SK-N-SH (cell line): ENCODE results near the gene SLCO3A1. TPM values are rescaled to one million over a fixed set of nuclear protein-coding genes. Genes with fewer than 3 reads are reported as not detected.

Source experiments
- CTCF ChIA-PET: fragments of 300-600, 350-600 bp; formaldehyde crosslinking; extraction: SDS; loops from one replicate; lab custom pipeline; 2021; lab: Yijun Ruan, JAX
- POLR2A ChIA-PET: fragments of 350-600 bp; sonication (Branson Sonifier 250); formaldehyde crosslinking; extraction: SDS; loops from one replicate; lab custom pipeline; 2020; ENCODE audit warnings: antibody characterized with exemption, inconsistent platforms; lab: Yijun Ruan, JAX
- DNase-seq: peaks from one replicate; pipeline ENCODE4 v3.0.0; 2012
- H2AFZ ChIP-seq: fragments of 200-600 bp; sonication (generic); 2 replicates; pipeline ENCODE4 v1.8.1; 2016; ENCODE audit warnings: antibody characterized with exemption, mild to moderate bottlenecking, low read depth
- H3F3A ChIP-seq: fragments of 200-600 bp; sonication (generic); replicated peaks from 2 replicates; pipeline ENCODE3; 2016; ENCODE audit warnings: antibody characterized with exemption, mild to moderate bottlenecking; ENCODE audit not compliant: insufficient read depth
- H3K27ac ChIP-seq, 2 experiments: fragments of 200-500 bp in 1 of 2; fragments of 200-600 bp in 1 of 2; sonication (Bioruptor generic) in 1 of 2; sonication (generic), shearing (Covaris generic) in 1 of 2; 2 replicates each; pipeline versions ENCODE4 v1.5.1 to v1.6.1; 2014 to 2016; ENCODE audit warnings: low read depth in 2 of 2, inconsistent platforms in 1 of 2, low read length in 1 of 2, mild to moderate bottlenecking in 1 of 2, mixed read lengths in 1 of 2
- H3K27me3 ChIP-seq: fragments of 200-600 bp; sonication (generic), shearing (Covaris generic); 2 replicates; pipeline ENCODE4 v1.6.1; 2016; ENCODE audit warnings: mixed run types; ENCODE audit not compliant: insufficient read depth
- H3K36me3 ChIP-seq, 2 experiments: fragments of 200-500 bp in 1 of 2; fragments of 200-600 bp in 1 of 2; sonication (Bioruptor generic) in 1 of 2; sonication (generic) in 1 of 2; replicated peaks in 1 of 2; 2 replicates each; pipeline versions ENCODE3 to v1.5.1; 2014 to 2016; ENCODE audit warnings: low read length in 1 of 2, mild to moderate bottlenecking in 1 of 2; ENCODE audit not compliant: insufficient read depth in 2 of 2, control insufficient read depth in 1 of 2
- H3K4me1 ChIP-seq, 2 experiments: fragments of 200-500 bp in 1 of 2; fragments of 200-600 bp in 1 of 2; sonication (Bioruptor generic) in 1 of 2; sonication (generic), shearing (Covaris generic) in 1 of 2; 2 replicates each; pipeline versions ENCODE4 v1.5.1 to v1.6.1; 2014 to 2016; ENCODE audit warnings: low read depth in 1 of 2, low read length in 1 of 2, mixed run types in 1 of 2; ENCODE audit not compliant: insufficient read depth in 2 of 2, control insufficient read depth in 1 of 2
- H3K4me2 ChIP-seq: fragments of 200-600 bp; sonication (generic), shearing (Covaris generic); 2 replicates; pipeline ENCODE4 v1.6.1; 2017; ENCODE audit warnings: mixed run types
- H3K4me3 ChIP-seq, 2 experiments: fragments of 200-500 bp in 1 of 2; fragments of 200-600 bp in 1 of 2; sonication (Bioruptor generic) in 1 of 2; sonication (generic), shearing (Covaris generic) in 1 of 2; 2 replicates each; pipeline versions ENCODE4 v1.5.1 to v1.8.1; 2014 to 2016; ENCODE audit warnings: low read depth in 2 of 2, inconsistent platforms in 1 of 2, low read length in 1 of 2, mild to moderate bottlenecking in 1 of 2, mixed read lengths in 1 of 2, moderate library complexity in 1 of 2
- H3K79me2 ChIP-seq: fragments of 200-600 bp; sonication (generic); 2 replicates; pipeline ENCODE4 v1.8.1; 2017; ENCODE audit warnings: mild to moderate bottlenecking; ENCODE audit not compliant: insufficient read depth
- H3K9ac ChIP-seq: fragments of 200-600 bp; sonication (generic); 2 replicates; pipeline ENCODE4 v1.6.1; 2017; ENCODE audit warnings: mixed run types
- H3K9me2 ChIP-seq: fragments of 200-600 bp; sonication (generic); 2 replicates; pipeline ENCODE4 v1.6.1; 2017; ENCODE audit warnings: mixed run types
- H3K9me3 ChIP-seq: fragments of 200-600 bp; sonication (generic); 2 replicates; pipeline ENCODE4 v1.6.1; 2017; ENCODE audit warnings: mixed run types, mild to moderate bottlenecking, moderate library complexity
- H4K20me1 ChIP-seq: fragments of 200-600 bp; sonication (generic); 2 replicates; pipeline ENCODE4 v1.6.1; 2017; ENCODE audit warnings: mild to moderate bottlenecking, mixed run types; ENCODE audit not compliant: insufficient read depth
- CHD2 ChIP-seq: fragments of 150-350 bp; IDR thresholded peaks from 2 replicates; pipeline ENCODE4 v1.6.1; 2018; ENCODE audit warnings: low read length; ENCODE audit not compliant: partially characterized antibody
- EP300 ChIP-seq, 2 experiments: IDR thresholded peaks; 2 replicates each; pipeline versions ENCODE4 v1.4.0 to v1.6.1; 2012; ENCODE audit warnings: borderline replicate concordance in 1 of 2, low read depth in 1 of 2, low read length in 1 of 2
- EZH2phosphoT487 ChIP-seq: fragments of 200-600 bp; sonication (generic); IDR thresholded peaks from 2 replicates; pipeline ENCODE4 v1.6.1; 2017; ENCODE audit warnings: low read depth, mixed run types, mild to moderate bottlenecking, antibody characterized with exemption, moderate library complexity, borderline replicate concordance
- FOXM1 ChIP-seq: IDR thresholded peaks from 2 replicates; pipeline ENCODE4 v1.4.0; 2012; ENCODE audit warnings: low read depth, mild to moderate bottlenecking
- GATA2 ChIP-seq: sonication (generic); formaldehyde crosslinking; IDR thresholded peaks from 2 replicates; pipeline ENCODE4 v1.5.0; 2020; ENCODE audit warnings: mild to moderate bottlenecking, missing genetic modification reagents
- JUND ChIP-seq: IDR thresholded peaks from 2 replicates; pipeline ENCODE4 v1.4.0; 2012
- MEF2A ChIP-seq: IDR thresholded peaks from 2 replicates; pipeline ENCODE4 v1.4.0; 2012; ENCODE audit warnings: low read depth, borderline replicate concordance
- MXI1 ChIP-seq: IDR thresholded peaks from 2 replicates; pipeline ENCODE4 v1.6.1; 2012; ENCODE audit warnings: mild to moderate bottlenecking, low read depth, low read length, improper control_type of control experiment
- NFIC ChIP-seq: IDR thresholded peaks from 2 replicates; pipeline ENCODE4 v1.4.0; 2012; ENCODE audit warnings: borderline replicate concordance
- NRF1 ChIP-seq: IDR thresholded peaks from 2 replicates; pipeline ENCODE4 v1.6.1; 2012; ENCODE audit warnings: low read depth, mild to moderate bottlenecking, low read length
- RAD21 ChIP-seq: IDR thresholded peaks from 2 replicates; pipeline ENCODE4 v1.6.1; 2012; ENCODE audit warnings: mild to moderate bottlenecking, low read length
- REST ChIP-seq: IDR thresholded peaks from 2 replicates; pipeline ENCODE4 v1.6.1; 2012; ENCODE audit warnings: mild to moderate bottlenecking, low read depth, low read length, moderate library complexity
- TAF1 ChIP-seq: IDR thresholded peaks from 2 replicates; pipeline ENCODE4 v1.6.1; 2012; ENCODE audit warnings: low read depth, mild to moderate bottlenecking, low read length, moderate library complexity, borderline replicate concordance
- ZBTB33 ChIP-seq: IDR thresholded peaks from 2 replicates; pipeline ENCODE4 v1.4.0; 2012; ENCODE audit warnings: low read depth, borderline replicate concordance
- WGBS: methylation state at CpG from one replicate; pipeline ENCODE4 v1.1.6; 2017; ENCODE audit warnings: low lambda C conversion rate; 5-methylcytosine and 5-hydroxymethylcytosine counted together
- polyA plus RNA-seq, 3 experiments: library from polyadenylated mRNA; depleted of rRNA; stranded (reverse); fragments of >200 nt; gene quantifications; 2 replicates each; pipeline ENCODE4 v1.2.3, GENCODE V29; 2012

The SLCO3A1 gene
- polyA plus RNA-seq, 1 of the 3 experiments (the other 2 are of a cell fraction), result 19.7 TPM

- H4K20me1 ChIP-seq, result no peaks in the 10 kb centered on the region
- no peak overlapping the region for H3K27ac ChIP-seq
- H3K4me2 ChIP-seq, result no peak overlapping the region
- no peak overlapping the region for H2AFZ ChIP-seq
- H3K9ac ChIP-seq, result no peak overlapping the region
- H3K36me3 ChIP-seq, result peaks cover 0 to 2% of the 10 kb centered on the region in 2 experiments
- ChIA-PET POLR2A (no interaction called here), CTCF (interaction anchor here (1.6 to 6.5 kb wide), 2 partner anchors 13 to 603 kb away, joined by 4 to 34 read pairs; no protein-coding TSS in a partner anchor)
- no peaks in the 10 kb centered on the region for H3K9me3 ChIP-seq
- peaks cover 2% of the 10 kb centered on the region for H3F3A ChIP-seq
- H3K27me3 ChIP-seq, result no peaks in the 10 kb centered on the region
- no peak for DNase-seq
- H3K4me3 ChIP-seq, result no peak overlapping the region
- peaks cover 0 to 3% of the 10 kb centered on the region in 2 experiments; a peak in 1 of 4 replicates for H3K4me1 ChIP-seq
- TF ChIP-seq GATA2 (CRISPR knock-in tag) (no peak), ZBTB33 (no peak)
- 80% methylated on average over 3 of the region's 3 CpGs for WGBS
- no peaks in the 10 kb centered on the region for H3K9me2 ChIP-seq
- no peaks in the 10 kb centered on the region for H3K79me2 ChIP-seq
These were observed 257.8 kb downstream of the SLCO3A1 start for GRCh38 chr15:92111291-92111690.

- Histone ChIP-seq H3K9ac (no peak overlapping the region), H3K27ac (no peak overlapping the region; a peak in 1 of 4 replicates), H3K79me2 (no peaks in the 10 kb centered on the region), H4K20me1 (no peaks in the 10 kb centered on the region), H3K4me1 (peaks cover 0 to 3% of the 10 kb centered on the region in 2 experiments; a peak in 1 of 4 replicates), H3K27me3 (no peaks in the 10 kb centered on the region), H3K9me3 (no peaks in the 10 kb centered on the region), H3K4me3 (no peak overlapping the region), H3F3A (peaks cover 2% of the 10 kb centered on the region), H3K4me2 (no peak overlapping the region), H2AFZ (no peak overlapping the region), H3K36me3 (peaks cover 0 to 2% of the 10 kb centered on the region in 2 experiments), H3K9me2 (no peaks in the 10 kb centered on the region)
- no peak for DNase-seq
- WGBS, result 85% methylated on average over 1 of the region's 1 CpG
- ChIA-PET CTCF (interaction anchor here (1.1 to 6.5 kb wide), 3 partner anchors 14 to 1155 kb away, joined by 3 to 34 read pairs (median 4); no protein-coding TSS in a partner anchor), POLR2A (no interaction called here)
- no peak for TF ChIP-seq JUND
- no peak for TF ChIP-seq TAF1
- no peak for TF ChIP-seq EZH2phosphoT487
- TF ChIP-seq MEF2A, result no peak
- TF ChIP-seq REST, result no peak
- TF ChIP-seq EP300 (IDR thresholded peaks at IDR 0.05; ENCODE audit: borderline replicate concordance in 1 of 2, low read depth in 1 of 2, low read length in 1 of 2), result no peak
- TF ChIP-seq FOXM1, result no peak
- no peak for TF ChIP-seq CHD2
- TF ChIP-seq ZBTB33, result no peak
- TF ChIP-seq RAD21, result no peak
- TF ChIP-seq MXI1, result no peak
- no peak for TF ChIP-seq NFIC
- TF ChIP-seq NRF1, result no peak
These were observed 258.2 kb downstream of the SLCO3A1 start for GRCh38 chr15:92111751-92112150.
